Stimulated activated CD4-positive, alpha-beta T cell treated with anti-CD3 and anti-CD28 coated beads, Interleukin-15, amount 100 ng/mL, for 24 hours (primary cell): ENCODE measurements around the gene EEIG1.
A peak's percentile ranks its signal among the peaks of the same experiment; 100 is the strongest.

Source experiments
- DNase-seq: peaks from one replicate; pipeline ENCODE4 v3.0.0-alpha.2; 2020

EEIG1 gene

DNA sequence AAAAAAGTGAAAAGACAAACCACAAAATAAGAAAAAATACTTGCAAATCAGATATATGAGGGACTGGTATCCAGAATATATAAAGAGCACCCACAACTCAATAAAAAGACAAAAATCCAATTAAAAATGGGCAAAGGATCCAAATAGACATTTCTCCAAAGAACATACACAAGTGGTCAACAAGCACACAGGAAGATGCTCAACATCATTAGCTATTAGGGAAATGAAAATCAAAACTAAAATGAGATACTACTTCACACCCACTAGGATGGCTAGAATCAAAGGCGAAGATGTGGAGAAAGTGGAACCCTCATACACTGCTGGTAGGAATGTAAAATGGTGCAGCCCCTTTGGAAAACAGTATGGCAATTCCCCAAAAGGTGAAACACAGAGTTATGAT, 22.1 kb downstream of the EEIG1 start:
- DNase-seq, result no peak

DNA sequence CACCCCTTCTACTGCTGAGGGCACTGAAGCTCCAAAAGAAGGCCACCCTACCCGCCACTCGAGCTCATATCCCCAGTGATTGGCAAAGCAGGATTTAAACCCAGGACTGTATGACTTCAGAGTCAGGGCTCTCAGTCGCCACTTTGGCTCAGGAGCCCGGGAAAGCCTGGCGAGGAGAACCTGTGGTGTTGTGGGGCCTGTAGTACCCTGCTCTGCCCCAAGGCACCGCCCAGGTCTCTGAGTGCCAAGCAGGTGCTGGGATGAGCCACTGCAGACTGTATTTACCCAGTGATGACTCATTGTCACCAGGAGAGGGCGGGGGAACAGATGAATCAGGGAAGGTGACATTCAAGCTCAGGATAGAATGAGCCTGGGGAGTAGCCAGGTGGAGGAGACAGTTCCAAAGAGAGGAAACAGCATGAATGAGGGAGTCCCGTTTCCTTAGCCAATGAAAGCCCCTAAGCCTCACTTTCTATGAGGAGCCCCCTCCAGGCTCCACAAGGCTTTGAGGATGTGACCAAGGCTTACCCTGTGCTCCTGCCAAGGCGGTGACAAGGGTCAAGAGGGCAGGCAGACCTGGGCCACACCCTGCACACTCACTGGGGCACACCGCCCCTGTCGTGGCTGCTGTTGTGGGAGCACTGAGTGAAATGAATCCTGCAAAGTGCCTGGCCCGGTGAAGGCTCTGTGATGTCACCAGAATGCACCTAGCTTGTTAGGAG, 25.3 kb downstream of the EEIG1 start:
- DNase-seq, result peak; percentile 91

DNA sequence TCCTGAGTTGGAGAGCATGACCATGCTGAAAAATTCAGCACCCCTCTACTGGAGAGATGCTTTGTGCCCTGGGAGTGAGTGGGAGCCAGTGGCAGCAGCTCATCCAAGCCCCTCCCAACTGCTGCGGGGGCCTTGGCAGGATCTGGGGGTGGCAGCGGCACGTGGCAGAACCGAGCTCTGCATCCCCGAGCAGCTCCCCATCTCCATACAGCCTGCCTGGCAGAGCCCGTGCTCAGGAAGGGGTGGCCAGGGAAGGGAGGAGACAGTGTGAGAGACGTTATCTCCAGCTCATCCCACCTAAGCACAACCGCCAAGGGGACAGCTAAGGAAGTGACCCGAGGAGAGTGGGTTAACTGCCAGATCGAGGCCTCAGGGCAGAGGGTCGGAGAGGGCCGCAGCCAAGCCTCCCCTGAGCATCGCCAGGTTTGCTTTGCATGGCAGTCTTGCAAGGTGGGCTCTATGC, 25.9 kb downstream of the EEIG1 start:
- no peak for DNase-seq

DNA sequence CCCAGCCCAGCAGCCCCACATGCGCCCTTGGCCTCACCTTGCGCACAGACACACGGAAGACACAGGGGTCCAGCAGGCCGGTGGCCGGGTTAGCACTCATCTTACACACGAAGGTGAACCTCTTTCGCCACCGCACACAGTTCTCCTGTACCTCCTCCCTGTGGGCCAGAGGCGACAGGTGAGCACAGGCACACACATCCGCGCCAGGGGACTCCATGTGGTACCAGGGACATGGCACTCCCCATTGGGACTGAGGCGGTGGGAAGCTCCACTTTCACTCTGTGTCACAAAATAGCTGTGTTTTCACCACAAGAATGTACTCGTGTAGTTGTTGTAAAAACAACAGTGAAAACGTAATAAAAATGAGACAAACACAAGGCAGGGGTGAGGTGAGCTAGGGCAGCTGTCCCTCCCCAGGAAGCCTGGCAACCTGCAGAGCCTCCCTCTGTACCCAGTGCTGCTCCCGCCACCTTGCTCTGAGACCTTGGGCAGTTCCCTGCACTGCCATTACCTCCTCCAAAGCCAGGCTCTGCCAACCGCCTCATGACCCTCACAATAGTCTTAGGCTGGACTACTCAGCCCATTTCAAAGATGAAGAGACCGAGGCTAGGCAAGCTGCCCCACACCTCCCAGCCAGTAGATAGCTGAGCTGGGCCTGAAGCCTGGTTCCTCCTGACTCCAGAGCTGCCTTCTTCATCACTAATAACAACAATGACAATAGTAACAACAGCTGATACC, 26.9 kb downstream of the EEIG1 start:
- no peak for DNase-seq

DNA sequence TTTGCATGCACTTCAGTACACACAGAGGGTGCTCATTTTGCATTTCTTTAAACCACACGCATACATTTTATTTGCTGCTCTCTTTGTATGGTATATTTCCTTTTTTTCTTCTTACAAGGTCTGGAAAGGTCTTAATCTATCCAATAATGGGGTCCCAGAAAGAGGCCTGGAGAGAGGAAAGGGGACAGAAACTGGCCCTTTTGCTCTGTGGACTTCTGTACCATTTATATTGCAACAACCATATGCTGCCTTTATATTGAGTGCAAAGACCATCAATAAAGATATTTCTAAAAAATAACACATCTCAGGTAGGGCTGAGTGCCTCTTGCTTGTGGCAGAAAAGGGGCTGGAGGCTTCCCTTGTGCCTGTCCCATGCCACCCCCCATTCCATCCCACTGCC, 27.6 kb downstream of the EEIG1 start:
- DNase-seq, result no peak

DNA sequence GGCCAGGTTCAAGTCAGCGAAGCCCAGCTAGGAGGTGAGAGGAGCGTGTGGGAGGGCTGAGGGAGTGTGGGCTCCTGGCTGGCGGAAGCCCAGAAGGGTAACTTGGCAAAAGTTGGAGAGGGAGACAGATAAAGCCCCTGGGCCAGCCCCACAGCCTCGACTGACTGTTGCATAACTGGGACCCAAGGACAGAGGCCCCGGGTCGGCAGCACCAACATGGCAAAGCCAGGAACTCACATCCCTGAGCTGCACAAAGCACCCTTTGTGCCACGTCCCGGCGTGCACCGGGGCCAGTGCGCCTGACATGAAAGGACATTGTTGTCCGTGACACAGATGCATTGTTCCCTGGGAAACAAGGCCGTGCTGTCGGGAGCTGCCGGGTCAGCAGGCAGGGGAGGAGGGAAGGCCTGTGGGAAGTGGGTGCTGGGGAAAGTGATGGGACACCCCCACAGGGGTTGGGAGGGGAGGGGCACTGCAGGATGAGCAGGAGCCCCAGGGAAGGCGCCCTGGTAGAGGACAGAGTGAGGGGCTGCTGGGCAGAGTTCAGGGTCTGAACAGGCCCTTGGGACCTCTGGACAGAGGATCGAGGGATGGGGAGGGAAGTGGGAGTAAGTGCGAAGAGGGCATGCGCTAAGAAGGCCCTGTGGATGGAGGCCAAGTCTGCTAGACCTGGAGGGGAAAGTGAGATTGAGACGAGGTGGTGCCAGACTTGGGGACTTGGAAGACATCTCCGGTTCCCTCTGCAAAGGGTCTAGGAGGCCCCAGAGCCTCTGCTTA, 30.1 kb downstream of the EEIG1 start:
- DNase-seq, result no peak

DNA sequence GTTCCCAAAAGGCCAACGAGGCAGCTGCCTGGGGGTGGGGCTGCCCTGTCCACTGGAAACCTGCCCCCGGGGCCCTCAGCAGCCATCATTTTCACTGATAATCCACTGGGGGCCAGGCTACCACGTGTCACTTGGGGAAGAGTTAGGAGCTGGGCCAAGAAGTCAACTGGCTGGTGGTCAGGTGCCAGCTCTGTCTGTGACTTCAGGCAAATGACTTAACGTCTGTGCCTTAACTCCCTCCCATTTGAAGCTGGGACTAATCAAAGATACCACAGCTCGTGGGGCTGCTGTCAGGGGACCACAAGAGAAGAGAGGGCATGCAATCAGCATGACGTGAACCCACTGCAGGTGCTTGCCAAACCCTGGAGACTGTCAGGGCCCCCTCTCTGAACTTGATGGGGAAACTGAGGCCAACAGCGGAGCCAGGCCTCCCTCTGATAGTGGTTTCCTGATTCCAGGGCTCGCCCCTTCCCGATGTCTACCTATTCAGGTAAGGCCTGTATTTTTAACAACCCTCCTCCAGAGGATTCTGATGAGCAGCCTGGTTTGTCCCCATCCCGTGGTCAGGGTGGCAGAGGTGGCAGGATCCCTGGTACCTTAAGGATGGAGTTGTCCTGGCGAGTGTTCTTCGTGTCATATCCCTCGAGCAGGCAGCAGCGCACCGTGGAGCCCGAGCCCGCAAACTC, 30.8 kb downstream of the EEIG1 start:
- no peak for DNase-seq

DNA sequence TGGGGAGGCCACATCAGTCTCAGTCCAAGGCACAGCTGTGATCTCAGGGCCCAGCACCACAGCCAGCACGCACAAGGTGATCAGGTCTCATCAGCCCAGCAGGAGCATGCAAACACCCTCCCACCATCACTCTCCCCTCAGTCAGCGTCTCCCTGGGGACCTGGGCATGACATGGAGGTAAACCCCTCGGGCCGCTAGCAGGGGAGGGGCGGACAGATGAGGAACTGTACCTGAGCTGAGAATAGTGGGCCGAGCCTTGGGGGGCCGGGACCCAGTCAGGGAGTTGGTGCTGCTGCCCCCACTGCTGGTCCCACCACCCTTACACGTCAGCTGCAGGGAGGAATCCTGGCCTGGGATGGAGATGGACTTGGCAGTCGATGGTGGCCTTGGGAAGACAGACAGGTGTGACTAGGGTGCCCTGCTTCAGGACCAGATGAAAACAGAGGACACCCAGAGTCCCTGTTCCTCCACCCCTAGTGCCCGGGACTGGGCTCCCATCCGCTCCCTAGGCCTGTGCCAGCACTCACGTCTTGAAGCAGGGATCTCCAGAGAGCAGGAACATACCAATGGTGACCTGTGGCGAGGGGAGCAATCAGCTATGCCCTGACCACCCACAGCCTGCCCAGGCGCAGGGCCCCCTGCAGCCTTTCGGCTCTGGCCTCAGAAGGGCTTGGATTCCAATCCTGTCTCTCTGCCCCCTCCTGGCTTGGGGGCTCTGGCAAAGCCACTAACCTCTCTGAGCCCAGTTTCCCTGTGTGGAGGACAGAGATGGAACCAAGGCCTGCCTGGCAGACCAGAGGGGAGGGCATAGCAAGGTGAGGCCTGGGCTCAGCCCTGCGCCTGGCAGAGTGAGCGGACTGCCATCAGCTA, 32.7 kb downstream of the EEIG1 start:
- DNase-seq, result no peak

DNA sequence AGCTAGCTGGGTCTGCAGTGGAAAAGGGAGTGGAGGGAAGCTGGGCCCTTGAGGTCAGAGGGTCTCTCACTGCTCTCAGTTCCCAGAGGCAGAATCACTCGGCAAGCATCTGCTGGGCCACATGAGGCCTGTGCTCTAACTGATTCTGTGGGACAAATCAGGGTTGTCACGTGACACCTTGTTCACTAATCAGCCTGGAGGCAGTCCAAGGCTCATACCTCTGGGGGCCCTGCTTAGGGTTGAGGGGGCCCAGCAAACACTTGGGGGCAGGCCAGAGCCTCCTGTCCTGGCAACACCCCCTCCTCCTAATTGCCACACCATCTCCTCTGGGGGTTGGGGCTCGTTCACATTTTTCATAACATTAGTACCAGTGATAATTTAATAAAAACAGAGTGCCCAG, 34.1 kb downstream of the EEIG1 start:
- DNase-seq, result no peak

DNA sequence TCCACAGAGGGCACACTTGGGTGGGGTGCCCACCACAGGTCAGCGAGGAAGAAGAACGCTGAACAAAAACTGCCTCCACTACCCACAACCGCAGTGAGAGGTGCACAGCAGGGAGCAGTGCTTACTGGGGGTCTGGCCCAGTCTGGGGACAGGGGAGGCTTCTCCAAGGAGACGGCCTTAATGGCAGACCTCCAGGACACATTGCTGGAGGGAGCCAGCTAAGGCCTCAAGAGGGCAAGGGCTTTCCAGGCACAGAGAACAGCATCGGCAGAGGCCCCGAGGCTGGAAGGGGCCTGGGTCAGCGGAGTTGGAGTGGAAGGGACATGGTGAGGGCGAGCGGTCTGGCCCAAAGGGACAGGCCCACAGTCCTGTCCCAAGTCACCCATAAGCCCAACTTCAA, 34.8 kb downstream of the EEIG1 start:
- no peak for DNase-seq

DNA sequence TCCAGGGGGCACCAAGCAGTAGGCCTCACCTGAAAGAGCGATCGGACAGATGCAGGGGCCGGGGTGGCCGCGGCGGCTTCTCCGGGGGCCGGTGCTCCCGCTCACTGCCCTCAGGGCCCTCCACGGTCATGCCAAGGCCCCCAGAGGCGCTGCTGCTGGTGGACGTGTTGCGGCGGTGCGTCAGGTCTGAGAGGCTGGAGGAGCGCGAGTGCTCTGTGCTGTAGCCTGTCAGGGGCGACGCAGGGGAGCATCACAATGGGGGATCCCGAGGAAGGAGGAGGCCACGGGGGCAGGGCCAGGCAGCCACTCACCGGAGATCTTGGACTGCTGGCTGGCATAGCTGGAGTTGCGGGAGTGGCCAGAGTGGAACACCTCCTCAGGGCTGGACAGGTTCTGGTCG, 35.5 kb downstream of the EEIG1 start:
- no peak for DNase-seq

DNA sequence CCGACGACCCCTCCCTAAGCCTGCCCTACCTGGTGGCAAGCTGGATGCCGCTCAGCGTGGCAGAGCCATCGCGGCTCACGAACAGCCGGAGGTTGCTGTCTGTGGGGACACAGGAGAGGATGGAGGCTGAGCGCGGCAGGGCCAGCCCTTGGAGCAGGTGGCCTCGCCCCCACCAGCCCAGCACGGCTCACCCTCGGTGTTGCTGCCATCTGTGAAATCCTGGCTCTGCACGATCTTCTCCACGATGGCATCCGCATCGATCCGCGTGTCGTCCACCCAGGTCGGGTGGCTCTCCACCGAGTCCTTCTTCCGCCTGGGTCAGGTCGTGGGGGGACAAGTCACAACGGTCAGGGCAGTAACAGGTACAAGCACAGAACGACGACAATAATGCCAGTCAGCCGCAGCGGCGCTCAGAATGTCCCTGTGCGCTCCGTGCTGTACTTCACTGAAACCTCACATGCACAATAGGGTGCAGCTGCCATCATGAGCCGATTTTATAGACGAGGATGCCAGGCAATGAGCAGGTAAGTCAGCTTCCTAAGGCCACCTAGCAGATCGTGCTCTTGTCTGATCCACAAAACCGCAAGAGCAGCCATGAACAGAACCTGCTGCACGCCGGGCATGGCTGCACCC, 36.1 kb downstream of the EEIG1 start:
- DNase-seq, result no peak

DNA sequence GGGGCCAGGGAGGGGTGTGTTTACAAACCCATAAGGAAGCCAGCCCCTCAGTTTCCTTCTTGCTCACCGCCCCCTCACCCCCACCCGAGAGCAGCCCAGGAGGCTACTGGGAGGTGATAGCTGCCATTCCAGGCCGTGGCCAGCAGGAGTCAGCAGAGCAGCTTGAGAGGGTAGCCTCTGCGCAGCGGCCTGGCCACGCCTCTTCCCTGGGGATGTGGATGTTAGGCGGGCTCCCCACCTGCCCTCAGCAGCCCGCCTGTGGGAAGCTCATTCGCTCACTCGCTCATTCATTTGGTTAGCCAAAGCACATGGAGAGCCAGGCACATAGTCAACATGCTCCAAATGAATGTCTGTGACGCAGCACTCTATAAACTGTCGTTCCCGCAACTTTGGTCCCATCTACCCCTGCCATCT, 37.1 kb downstream of the EEIG1 start:
- peak; percentile 91 for DNase-seq

DNA sequence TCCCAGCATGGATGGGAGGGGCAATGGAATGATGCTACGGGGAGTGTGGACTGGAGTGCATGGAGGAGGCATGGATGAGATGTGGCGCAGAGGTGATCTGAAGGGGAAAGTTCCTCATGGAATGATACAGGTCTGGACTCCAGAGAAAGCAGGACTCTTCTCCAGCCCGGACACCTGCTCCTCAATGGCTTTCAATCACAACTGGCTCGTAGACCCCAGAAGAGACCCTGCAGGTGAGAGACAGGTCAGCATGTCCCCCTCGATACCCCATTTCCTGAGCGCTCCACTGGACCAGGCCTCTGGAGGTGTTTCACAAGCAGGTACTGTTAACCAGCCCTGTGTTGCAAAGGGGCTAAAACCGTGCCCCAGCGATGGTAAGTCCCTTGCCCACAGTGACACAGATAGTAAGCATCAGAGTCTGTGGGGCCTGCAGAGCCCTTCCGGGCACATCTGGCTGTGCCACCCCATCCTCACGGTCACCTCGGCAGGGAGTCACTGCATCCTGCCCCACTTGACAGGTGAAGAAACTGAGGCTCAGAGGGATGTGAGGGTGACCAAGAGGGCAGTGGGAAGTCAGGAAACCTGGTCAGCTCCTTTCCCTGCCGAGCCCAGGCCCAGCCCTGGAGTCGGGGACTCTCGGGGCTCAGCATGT, 37.7 kb downstream of the EEIG1 start:
- DNase-seq, result no peak

DNA sequence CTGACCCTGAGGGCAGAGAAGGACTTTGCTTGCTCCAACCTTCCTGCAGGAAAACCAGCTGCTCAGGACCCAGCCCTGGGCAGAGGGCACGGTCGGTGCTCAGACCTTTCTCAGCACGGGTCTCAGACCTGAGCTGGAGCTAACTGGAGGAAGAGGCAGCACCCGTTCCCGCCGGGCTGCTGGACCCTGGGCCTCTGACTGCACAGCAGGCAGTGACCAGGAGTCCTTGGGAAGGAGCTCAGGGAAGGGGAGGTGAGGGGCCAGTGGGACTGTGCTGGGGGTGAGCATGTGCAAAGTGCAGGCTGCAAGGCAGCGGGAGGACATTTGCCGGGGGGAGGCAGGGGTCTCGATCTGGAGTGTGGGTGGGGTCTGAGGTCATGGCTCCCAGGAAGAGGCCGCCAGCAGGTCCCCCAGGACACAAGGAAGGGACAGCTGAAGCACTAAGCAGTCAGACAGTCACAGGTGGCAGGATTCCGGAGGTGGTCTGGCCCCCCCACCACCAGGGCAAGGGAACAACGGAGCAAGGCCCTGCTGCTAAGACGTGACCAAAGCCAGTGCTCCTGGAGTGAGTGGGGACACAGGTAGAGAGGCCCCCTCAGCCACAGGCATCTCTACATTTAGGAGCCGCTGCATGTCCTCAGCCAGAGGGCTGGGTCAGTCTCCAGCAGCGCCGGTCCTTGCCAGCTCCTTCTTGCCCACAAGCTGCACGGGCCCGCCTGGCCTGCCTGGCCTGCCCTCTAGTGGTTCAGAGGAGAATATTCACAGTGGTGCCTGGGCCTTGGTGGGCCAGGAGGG, 38.4 kb downstream of the EEIG1 start:
- DNase-seq, result peak; percentile 64

DNA sequence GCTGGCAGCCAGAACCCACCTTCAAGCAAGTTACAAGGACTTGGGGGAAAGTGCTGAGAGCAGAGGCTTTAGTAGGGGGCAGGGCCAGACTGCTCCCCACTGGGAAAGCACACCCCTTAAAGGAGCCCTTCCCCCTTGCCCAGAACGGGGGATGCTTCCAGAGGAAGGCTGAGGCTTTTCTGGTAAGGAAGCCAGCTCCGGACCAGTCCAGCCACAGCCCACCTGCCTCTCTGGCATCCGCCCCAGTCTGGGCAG, 38.9 kb downstream of the EEIG1 start:
- no peak for DNase-seq

DNA sequence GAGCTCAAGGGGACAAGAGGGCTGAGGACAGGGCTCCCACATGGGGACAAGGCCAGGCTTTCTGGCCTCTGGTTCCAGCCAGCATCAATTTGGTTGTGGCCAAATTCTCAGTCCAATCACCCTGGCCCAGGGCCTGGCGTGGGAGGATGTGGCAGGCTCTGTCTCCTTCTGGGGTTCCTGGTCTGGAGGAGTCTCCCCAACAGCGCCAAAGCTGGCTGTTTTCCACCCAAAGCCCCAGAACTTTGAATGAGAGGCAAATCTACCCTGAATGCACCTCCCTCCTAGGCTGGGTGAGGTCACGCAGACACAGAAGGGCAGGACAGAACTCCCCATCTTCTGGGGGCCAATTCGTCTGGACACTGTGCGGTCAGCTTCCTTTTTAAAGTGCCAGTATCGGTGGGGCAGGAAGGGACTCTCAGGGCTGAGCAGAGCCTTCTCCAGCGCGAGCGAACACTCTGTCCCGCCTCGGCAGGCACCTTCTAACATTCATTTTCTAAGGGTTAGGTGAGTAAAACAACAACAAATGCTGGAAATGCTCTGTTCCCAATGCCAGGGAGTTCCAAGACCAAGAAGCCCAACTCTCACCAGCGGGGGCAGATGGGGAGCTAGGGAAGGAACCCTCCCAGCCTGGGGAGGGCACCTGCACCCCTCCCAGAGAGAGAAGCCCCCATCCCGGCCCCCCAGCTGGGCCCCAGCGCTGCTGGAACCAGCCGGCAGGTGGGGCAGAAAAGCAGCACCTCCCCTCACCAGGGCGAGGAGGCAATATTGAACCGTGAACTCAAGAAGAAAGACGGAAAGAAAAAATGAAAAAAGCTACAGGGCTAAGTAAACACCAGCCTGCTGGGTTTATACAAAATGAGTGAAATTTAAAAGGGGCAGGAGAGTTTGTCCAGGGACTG, 39.5 kb downstream of the EEIG1 start:
- DNase-seq, result no peak

DNA sequence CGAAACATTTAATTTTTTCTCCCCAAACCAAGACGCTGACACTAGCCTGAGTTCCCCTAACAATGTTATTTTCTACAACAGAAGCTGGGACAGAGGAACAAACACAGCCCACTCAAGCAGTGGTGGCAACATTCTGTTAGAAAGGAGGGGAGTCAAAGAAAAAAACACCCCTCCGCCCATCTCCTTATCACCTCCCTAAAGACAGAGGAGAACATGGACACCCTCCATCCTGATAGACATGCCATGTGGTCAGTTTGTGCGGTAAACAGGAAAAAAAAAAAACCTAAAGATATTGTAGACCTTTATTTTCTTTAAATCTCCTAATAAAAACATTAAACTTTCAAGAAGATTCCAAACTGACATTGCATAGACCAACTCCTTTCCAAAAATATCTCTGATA, 40.2 kb downstream of the EEIG1 start:
- no peak for DNase-seq

DNA sequence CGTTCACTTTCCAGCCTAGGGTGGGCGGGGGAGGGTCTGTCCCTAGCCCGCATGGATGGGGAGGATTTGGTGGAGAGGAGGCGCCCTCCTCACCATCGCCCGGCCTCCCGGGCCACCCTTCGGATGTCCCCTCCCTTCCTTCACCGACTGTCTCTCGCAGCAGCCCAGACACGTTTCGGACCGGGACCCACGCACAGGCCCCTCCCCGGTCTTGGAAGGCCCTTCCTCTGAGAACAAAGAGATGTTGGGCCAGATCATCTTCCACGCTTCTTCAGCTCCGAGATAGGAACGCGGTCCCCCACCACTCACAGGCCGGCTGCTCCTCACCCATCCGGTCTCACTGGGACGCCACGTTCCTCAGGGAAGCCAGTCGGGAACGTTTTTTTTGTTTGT, 42.5 kb downstream of the EEIG1 start:
- no peak for DNase-seq
